ENCODE data around the gene KCNK1.

KCNK1 gene

DNA sequence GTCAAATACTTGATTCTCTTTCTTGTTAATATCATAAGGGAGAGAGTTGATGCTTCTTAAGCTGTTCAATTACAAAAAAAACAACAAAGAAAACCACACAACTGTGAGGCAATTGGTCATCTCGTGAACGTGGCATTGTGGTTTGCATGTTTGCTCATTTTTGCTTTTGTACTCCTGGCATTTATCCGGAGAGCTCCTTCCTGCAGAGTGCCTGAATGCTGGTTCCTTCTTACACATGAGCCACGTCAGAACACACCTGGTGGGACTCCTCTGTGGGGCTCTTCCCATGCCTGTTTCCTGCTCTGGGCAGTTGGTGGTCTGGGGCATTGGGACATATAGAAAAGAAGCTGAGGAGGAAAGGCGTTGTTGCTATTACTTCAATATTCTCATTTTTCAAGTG is 25.7 kb downstream of the KCNK1 start:
- Mint-ChIP-seq H3K4me3 (no peak overlapping the region), H3K27me3 (peaks cover 17% of the 10 kb centered on the region), H3K4me1 (ENCODE audit: low read depth) (no peaks in the 10 kb centered on the region), H3K9me3 (peaks cover 4% of the 10 kb centered on the region), H3K27ac (no peak overlapping the region), H3K36me3 (ENCODE audit: low read depth) (no peaks in the 10 kb centered on the region)
- no peak for DNase-seq

DNA sequence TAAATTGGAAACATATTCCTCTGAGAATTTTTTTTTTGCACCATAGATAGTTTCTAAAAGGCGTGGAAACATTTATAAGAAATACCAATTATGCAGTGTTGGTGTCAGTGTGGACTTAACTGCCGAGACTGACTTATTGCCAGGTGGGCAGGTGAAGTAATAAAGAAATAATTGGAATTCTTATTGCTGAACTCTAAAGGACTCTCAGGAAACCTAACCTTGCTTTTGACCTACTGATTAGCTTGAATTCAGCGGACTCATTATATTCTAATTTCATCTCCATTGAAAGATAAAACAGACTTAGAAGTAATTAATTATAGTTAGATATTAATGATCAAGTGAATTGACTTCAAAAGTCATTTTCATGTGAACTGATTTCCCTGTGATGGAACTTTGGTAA is 26.3 kb downstream of the KCNK1 start:
- Mint-ChIP-seq H3K27me3 (peaks cover 17% of the 10 kb centered on the region), H3K9me3 (peaks cover 4% of the 10 kb centered on the region), H3K27ac (no peak overlapping the region), H3K4me1 (ENCODE audit: low read depth) (no peaks in the 10 kb centered on the region), H3K4me3 (no peak overlapping the region), H3K36me3 (ENCODE audit: low read depth) (no peaks in the 10 kb centered on the region)
- DNase-seq = no peak

DNA sequence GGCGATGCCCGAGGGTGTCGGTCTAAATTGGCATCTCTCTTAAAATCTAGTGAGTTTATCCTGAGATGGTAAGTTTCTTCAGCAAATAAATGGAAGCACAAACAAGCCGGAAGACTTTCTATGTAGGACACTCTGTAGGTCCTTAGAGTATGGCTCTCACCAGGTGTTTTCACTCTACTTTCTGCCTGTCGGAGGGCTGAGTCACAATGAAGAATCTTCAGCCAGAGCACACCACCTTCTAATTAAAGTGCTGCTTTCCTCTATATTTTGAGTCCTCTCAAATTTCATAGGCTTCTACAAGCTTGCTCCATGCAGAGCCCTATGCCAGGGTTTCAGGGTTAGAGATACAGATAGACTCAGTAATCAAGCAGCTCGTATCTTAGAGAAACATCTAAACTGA is 27.1 kb downstream of the KCNK1 start:
- Mint-ChIP-seq H3K9me3 (peaks cover 4% of the 10 kb centered on the region), H3K4me3 (no peak overlapping the region), H3K27ac (no peak overlapping the region), H3K36me3 (ENCODE audit: low read depth) (no peaks in the 10 kb centered on the region), H3K27me3 (peaks cover 14% of the 10 kb centered on the region), H3K4me1 (ENCODE audit: low read depth) (no peaks in the 10 kb centered on the region)
- no peak for DNase-seq

DNA sequence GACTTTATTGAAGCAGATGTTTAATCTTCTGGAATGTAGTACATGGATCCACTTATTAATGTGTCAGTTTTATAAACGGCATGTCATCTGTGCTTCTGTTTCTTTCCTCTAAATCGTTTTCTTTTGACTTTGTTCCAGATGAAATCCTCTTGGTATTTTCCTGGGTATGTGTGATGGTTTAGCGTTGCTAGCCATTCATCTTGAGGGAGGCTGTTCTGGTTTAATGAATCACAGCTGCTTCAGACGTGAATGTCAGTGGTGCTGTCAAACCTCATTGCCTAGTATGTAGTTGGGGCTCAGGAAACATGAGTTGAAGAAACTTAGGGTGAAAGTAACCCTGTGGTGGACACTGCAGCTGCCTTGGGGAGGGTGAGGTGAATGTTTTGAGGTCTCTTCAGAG is 33.2 kb downstream of the KCNK1 start:
- Mint-ChIP-seq H3K4me1 (ENCODE audit: low read depth) (no peaks in the 10 kb centered on the region), H3K36me3 (ENCODE audit: low read depth) (no peaks in the 10 kb centered on the region), H3K27ac (no peak overlapping the region), H3K27me3 (peaks cover 8% of the 10 kb centered on the region), H3K4me3 (no peak overlapping the region), H3K9me3 (peaks cover 5% of the 10 kb centered on the region)
- no peak for DNase-seq

DNA sequence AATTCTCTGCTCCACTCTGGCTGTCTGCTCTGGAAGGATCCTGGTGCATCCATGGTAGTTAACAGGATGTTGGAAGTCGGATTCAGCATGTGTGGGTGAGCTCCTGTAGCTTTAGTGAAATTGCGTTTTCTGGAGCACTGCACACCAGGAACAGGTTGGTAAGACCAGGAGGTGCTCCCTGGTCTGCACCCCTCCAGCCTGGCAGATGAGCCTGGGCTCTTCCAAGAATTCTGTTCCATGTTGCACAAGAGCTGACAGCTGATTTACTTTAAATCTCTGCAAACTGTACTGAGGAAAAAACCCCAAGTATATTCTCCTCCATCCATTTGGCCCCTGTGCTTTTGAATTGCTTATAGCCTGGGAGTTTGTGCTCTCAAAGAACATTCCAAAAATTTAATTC is 33.7 kb downstream of the KCNK1 start:
- Mint-ChIP-seq H3K36me3 (ENCODE audit: low read depth) (no peaks in the 10 kb centered on the region), H3K9me3 (peaks cover 5% of the 10 kb centered on the region), H3K27ac (no peak overlapping the region), H3K4me1 (ENCODE audit: low read depth) (no peaks in the 10 kb centered on the region), H3K4me3 (no peak overlapping the region), H3K27me3 (peaks cover 3% of the 10 kb centered on the region)
- no peak for DNase-seq

DNA sequence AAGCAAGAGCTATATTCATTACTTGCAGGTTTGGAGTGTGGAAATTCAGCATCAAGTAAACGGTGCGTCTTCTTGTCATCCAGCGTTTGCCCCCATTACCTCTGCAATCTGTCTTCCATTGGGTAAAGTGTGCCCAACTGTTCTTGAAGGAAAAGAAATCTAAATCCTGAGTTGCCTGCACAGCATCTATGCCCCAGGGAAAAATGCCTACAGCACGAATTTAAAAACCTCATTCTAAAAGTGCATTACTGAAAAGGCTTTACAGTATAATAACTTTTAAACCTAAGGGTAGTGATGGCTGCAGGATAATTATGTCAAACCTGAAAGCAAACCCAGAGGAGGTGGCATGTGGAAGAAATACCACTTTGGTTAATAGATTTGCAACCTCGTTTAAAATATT is 37.2 kb downstream of the KCNK1 start:
- H3K9me3 Mint-ChIP-seq = peaks cover 5% of the 10 kb centered on the region

DNA sequence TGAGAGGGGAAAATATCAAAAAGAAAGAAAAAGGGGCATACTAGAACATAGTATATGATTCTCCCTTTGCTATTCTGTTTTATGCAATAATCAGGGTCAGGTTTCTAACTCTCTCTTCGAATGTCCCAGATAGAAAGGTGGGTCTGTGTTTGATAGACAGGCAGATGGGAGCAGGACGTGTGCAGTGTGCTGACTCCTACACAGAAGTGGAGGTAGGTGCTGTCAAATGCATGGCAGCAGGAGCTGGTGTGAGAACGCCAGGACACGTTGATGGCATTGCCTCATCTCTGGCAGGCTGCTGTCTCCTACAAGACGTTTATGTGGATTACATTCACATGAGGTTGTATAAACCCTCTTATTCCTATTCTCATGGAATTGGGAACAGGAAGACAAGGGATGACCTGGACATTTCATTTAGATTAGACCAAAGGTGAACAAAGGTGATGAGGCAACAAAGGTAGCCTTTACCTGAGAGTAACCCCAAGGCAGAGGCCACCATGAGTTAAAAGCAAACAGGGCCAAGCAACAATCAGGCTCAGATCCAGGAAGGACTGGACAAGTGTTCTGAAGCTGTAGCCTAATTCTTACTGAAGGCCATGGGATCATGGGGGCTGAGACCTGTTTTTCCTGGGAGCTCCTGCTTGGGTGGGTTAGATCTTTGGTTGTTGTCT is 37.8 kb downstream of the KCNK1 start:
- H3K4me3 Mint-ChIP-seq = no peak overlapping the region
- H3K27ac Mint-ChIP-seq = no peak overlapping the region
- DNase-seq = no peak
- H3K27me3 Mint-ChIP-seq = peaks cover 7% of the 10 kb centered on the region
- no peaks in the 10 kb centered on the region for H3K36me3 Mint-ChIP-seq (ENCODE audit: low read depth)
- H3K9me3 Mint-ChIP-seq = peaks cover 5% of the 10 kb centered on the region
- H3K4me1 Mint-ChIP-seq (ENCODE audit: low read depth) = no peaks in the 10 kb centered on the region

More for the DNA sequence above, 37.2 kb downstream of the KCNK1 start:
- Mint-ChIP-seq H3K27me3 (peaks cover 7% of the 10 kb centered on the region), H3K27ac (no peak overlapping the region), H3K36me3 (ENCODE audit: low read depth) (no peaks in the 10 kb centered on the region), H3K4me1 (ENCODE audit: low read depth) (no peaks in the 10 kb centered on the region), H3K4me3 (no peak overlapping the region)
- DNase-seq = no peak

DNA sequence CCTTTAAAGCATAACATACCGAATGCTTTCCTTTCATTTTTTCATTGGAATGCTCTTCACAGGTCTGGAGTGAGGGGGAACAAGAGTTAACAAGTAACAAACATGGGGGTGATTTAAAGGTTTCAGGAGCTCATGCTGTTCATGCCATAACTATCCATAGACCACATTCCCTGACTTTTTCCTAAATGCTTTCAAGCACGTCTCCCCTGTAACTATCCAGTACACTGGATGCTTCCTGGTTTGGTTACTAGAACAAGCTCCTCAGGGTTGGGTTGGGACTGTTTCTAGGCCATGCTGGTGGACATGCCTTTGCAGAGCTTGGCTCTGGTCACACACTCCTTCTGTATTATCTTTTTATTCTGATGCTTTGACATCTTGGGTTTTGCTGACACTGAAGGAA is 38.6 kb downstream of the KCNK1 start:
- DNase-seq = no peak
- Mint-ChIP-seq H3K4me3 (no peak overlapping the region), H3K27ac (no peak overlapping the region), H3K27me3 (peaks cover 7% of the 10 kb centered on the region), H3K9me3 (peaks cover 5% of the 10 kb centered on the region), H3K36me3 (ENCODE audit: low read depth) (no peaks in the 10 kb centered on the region), H3K4me1 (ENCODE audit: low read depth) (no peaks in the 10 kb centered on the region)

DNA sequence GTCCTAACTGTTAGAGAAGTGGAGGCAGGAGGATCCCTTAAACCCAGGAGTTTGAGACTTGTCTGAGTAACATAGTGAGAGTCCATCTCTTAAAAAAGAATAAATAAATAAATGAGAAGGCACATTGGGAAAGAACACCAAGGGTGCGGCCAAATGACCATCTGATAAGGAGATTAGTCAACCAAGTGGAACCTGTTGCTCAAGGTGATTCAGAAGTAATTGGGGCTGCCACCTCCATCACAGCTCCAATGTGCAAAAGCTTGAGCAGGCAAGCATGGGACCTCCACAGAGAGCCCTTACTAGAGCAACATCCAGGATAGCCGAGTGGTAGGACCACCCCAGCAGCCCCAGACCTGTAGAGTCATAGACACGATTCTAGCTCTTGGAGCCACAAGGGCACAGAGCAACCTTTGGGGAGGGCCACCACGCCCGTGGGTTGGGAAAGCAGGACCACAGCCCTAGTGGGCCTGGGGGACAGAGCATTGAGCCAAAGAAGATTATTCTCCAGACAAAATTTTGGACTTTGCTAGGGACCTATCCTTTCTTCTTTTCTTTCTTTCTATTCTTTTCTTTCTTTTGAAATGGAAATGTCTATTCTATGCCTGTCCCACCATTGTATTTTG is 40.9 kb downstream of the KCNK1 start:
- no peak for DNase-seq
- no peak overlapping the region for H3K27ac Mint-ChIP-seq
- no peaks in the 10 kb centered on the region for H3K36me3 Mint-ChIP-seq (ENCODE audit: low read depth)
- peaks cover 4% of the 10 kb centered on the region for H3K9me3 Mint-ChIP-seq
- no peaks in the 10 kb centered on the region for H3K4me1 Mint-ChIP-seq (ENCODE audit: low read depth)
- H3K27me3 Mint-ChIP-seq = peaks cover 7% of the 10 kb centered on the region
- no peak overlapping the region for H3K4me3 Mint-ChIP-seq

DNA sequence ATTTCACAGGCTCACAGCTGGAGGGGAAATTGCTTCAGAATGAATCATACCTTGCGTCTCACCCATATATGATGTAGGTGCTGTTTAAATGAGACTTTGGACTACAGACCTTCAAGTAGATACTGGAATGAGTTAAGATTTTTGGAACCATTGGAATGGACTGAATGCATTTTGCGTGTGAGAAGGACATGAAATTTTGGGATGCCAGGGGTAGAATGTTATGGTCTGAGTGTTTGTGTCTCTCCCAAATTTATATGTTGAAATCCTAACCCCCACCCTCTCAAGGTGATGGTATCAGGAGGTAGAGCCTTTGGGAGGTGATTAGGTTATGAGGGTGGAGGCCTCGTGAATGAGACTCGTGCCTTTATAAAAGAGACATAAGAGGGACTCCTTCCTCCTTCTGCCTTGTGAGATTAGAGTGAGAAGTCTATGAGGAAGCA is 41.4 kb downstream of the KCNK1 start:
- Mint-ChIP-seq H3K4me1 (ENCODE audit: low read depth) (no peaks in the 10 kb centered on the region), H3K27me3 (peaks cover 4% of the 10 kb centered on the region), H3K27ac (no peak overlapping the region), H3K4me3 (no peak overlapping the region), H3K36me3 (ENCODE audit: low read depth) (no peaks in the 10 kb centered on the region), H3K9me3 (no peaks in the 10 kb centered on the region)
- DNase-seq = no peak

DNA sequence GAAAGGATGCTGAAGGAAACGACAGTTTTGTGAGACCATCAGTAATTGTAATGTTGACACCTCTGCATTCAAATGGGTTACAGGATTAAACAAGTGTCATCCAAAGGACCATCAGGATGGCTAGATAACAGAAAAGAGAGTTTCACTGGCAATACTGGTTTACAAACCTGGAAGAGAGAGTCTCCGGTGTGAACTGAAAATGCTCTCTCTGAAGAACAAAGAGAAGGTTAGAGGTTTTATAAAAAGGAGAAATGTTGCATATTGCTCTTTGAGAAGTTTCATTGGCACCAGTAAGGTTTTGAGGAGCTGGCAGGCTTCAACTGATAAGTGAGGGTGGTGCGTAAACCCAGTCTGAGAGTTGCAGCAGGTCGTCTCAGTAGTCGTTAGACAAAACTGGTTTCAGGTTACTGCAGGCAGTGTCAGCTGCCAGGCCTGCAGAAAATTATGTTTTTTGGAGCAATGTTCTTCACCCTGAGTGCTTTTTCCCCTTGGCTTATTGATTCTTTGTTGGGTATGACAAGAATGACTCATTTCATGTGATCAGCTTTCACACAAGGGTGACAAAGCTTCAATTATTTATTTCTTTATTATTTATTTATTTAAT is 42.2 kb downstream of the KCNK1 start:
- Mint-ChIP-seq H3K27ac (no peak overlapping the region), H3K27me3 (peaks cover 4% of the 10 kb centered on the region), H3K36me3 (ENCODE audit: low read depth) (no peaks in the 10 kb centered on the region)

DNA sequence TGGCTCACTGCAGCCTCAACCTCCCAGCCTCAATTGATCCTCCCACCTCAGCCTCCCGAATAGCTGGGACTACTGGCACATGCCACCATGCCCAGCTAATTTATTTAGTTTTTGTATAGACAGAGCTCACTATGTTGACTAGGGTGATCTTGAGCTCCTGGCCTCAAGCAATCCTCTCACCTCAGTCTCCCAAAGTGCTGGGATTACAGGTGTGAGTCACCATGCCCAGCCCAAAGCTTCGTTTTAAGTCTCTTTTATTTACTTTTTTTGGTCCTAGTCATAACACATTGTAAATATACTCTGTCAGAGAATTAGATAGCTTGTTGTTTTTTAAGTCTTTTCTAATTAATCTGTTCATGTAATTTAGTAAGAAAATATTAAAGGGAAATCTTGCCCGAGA is 42.8 kb downstream of the KCNK1 start:
- H3K4me1 Mint-ChIP-seq (ENCODE audit: low read depth) = no peaks in the 10 kb centered on the region
- no peak overlapping the region for H3K27ac Mint-ChIP-seq
- H3K9me3 Mint-ChIP-seq = no peaks in the 10 kb centered on the region
- H3K36me3 Mint-ChIP-seq (ENCODE audit: low read depth) = no peaks in the 10 kb centered on the region
- no peak overlapping the region for H3K4me3 Mint-ChIP-seq
- no peak for DNase-seq
- peaks cover 4% of the 10 kb centered on the region for H3K27me3 Mint-ChIP-seq

More for the DNA sequence above, 42.2 kb downstream of the KCNK1 start:
- H3K9me3 Mint-ChIP-seq = no peaks in the 10 kb centered on the region
- DNase-seq = no peak
- H3K4me1 Mint-ChIP-seq (ENCODE audit: low read depth) = no peaks in the 10 kb centered on the region
- H3K4me3 Mint-ChIP-seq = no peak overlapping the region

DNA sequence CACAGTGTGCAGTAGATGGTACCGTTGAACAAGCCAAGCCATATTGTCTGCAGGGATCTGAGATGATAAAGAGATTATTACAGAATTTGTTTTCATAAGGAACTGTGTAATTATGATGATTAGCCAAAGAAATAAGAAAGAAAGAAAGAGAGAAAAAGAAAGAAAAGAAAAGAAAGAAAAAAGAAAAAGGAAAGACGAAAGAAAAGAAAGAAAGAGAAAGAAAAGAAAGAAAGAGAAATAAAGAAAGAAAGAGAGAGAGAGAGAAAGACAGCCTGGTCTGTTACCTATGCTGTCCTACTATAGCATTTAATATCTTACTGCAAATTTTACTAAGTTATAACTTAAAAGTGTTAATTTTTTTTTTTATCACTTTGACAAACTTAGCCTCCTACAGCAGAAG is 43.6 kb downstream of the KCNK1 start:
- DNase-seq = no peak
- H3K9me3 Mint-ChIP-seq = no peaks in the 10 kb centered on the region
- H3K27ac Mint-ChIP-seq = no peak overlapping the region
- no peaks in the 10 kb centered on the region for H3K36me3 Mint-ChIP-seq (ENCODE audit: low read depth)
- no peaks in the 10 kb centered on the region for H3K4me1 Mint-ChIP-seq (ENCODE audit: low read depth)
- peaks cover 4% of the 10 kb centered on the region for H3K27me3 Mint-ChIP-seq
- H3K4me3 Mint-ChIP-seq = no peak overlapping the region

DNA sequence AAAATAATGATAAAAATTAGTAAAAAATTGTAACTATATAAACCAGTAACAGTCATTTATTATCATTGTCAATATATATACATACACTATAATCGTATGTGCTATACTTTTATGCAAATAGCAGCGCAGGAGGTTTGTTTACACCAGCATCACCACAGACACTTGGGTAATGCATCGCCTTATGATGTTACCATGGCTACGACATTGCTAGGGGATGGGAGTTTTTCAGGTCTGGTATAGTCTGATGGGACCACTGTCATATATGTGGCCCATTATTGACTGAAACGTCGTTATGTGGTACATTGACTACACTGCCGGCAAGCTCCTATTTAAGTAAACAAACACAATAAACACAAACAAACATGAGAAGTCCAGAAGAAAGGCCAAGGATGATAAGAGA is 45.6 kb downstream of the KCNK1 start:
- H3K36me3 Mint-ChIP-seq (ENCODE audit: low read depth) = no peaks in the 10 kb centered on the region
- no peaks in the 10 kb centered on the region for H3K4me1 Mint-ChIP-seq (ENCODE audit: low read depth)

DNA sequence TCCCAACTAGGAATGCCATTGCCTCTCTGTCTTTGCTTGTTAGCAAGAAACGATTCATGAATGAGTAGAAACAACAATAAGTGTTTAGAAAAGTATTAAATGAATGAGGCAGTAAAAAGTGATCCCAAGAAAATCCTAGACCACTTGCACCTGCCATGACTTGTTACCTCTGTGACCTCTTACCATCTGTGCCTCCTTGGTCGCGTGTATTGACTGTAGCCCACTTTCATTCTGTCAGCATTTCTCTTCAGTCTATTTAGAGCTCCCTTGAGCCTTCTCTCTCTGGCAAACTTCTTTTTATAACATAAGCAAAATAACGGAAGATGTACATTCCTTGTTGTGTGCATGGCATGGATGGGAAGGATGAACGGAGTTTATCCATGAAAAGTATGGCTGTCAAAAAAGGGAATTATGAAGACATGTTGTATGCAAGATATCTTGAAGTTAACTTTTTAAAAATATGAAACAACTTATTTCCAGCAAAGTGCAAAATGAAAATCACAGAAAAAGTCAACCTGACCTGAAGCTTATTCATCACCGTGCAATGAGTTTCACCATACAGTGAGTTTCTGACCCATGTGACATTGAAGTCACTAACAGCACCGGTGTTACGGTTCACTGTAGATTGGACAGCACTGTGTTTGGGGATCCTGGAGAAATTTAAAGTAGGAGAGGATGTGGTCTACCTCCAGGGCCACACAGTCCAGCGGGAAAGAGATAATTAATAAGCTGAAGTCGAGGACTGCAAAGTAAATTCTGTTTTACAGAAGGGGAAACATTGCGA is 47.7 kb downstream of the KCNK1 start:
- Mint-ChIP-seq H3K9me3 (no peaks in the 10 kb centered on the region), H3K36me3 (ENCODE audit: low read depth) (no peaks in the 10 kb centered on the region), H3K4me3 (no peak overlapping the region), H3K4me1 (ENCODE audit: low read depth) (no peaks in the 10 kb centered on the region), H3K27ac (no peak overlapping the region), H3K27me3 (no peaks in the 10 kb centered on the region)
- DNase-seq = no peak

More for the DNA sequence above, 45.6 kb downstream of the KCNK1 start:
- Mint-ChIP-seq H3K27ac (no peak overlapping the region), H3K4me3 (no peak overlapping the region), H3K9me3 (no peaks in the 10 kb centered on the region), H3K27me3 (no peaks in the 10 kb centered on the region)
- no peak for DNase-seq

All from activated T-cell treated with anti-CD3 and anti-CD28 coated beads, Interleukin-2, amount 50 U/mL, for 24 hours (primary cell).